ENCODE results near the gene HIPK3.

DNA sequence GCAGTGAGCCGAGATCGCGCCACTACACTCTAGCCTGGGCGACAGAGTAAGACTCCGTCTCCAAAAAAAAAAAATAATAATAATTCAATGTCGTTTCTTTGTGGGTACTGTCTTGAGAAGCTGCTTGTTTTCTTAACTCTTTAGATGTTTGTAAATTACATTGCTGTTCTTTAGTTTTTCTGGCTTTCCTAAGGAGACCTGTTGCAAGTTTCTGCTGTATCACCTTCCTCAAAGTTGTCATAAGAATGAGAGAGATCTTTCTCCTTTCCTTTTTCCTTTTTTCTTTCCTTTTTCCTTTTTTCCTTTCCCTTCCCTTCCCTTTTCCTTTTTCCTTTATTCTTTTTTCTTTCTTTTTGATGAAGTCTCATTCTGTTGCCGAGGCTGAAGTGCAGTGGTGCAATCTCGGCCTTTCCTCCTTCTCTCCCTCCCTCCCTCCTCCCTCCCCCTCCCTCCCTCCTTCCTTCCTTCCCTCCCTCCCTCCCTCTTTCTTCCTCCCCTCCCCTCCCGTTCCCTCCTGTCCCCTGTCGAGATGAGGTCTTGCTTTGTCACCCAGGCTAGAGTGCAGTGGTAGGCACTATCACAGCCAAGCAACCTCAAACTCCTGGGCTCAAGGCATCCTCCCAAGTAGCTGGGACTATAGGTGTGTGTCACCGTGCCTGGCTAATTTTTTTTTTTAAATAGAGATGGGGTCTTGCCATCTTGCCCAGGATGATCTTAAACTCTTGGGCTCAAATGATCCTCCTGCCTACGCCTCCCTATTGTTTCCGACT is 15.3 kb downstream of the HIPK3 start:
- TF ChIP-seq, protein P1, sequence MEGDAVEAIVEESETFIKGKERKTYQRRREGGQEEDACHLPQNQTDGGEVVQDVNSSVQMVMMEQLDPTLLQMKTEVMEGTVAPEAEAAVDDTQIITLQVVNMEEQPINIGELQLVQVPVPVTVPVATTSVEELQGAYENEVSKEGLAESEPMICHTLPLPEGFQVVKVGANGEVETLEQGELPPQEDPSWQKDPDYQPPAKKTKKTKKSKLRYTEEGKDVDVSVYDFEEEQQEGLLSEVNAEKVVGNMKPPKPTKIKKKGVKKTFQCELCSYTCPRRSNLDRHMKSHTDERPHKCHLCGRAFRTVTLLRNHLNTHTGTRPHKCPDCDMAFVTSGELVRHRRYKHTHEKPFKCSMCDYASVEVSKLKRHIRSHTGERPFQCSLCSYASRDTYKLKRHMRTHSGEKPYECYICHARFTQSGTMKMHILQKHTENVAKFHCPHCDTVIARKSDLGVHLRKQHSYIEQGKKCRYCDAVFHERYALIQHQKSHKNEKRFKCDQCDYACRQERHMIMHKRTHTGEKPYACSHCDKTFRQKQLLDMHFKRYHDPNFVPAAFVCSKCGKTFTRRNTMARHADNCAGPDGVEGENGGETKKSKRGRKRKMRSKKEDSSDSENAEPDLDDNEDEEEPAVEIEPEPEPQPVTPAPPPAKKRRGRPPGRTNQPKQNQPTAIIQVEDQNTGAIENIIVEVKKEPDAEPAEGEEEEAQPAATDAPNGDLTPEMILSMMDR (IDR thresholded peaks at IDR 0.05; ENCODE audit: low read depth, low read length): no peak
- no peak for TF ChIP-seq POLR2A (IDR thresholded peaks at IDR 0.05; ENCODE audit: extremely low read depth, insufficient read length)
- TF ChIP-seq MYC (IDR thresholded peaks at IDR 0.05; ENCODE audit: low read depth, low read length): no peak
- no peak for TF ChIP-seq MAX (IDR thresholded peaks at IDR 0.05; ENCODE audit: low read depth, low read length)

All from NB4 (cell line).